SU-DHL-6 (cell line): ENCODE data around the gene CCNF.

ENCODE experiments used
- H2AFZ ChIP-seq: fragments of 200-600 bp; sonication (generic); 2 replicates; pipeline ENCODE4 v1.6.1; 2014; ENCODE audit warnings: low read depth, mild to moderate bottlenecking, moderate library complexity, mixed read lengths, antibody characterized with exemption, low read length; ENCODE audit not compliant: severe bottlenecking
- H3F3A ChIP-seq: fragments of 200-600 bp; shearing (Covaris generic); 2 replicates; pipeline ENCODE4 v1.6.0; 2016; ENCODE audit warnings: antibody characterized with exemption, mild to moderate bottlenecking; ENCODE audit not compliant: insufficient read depth
- H3K27ac ChIP-seq: fragments of 200-600 bp; sonication (generic); 2 replicates; pipeline ENCODE4 v1.5.1; 2016; ENCODE audit warnings: low read depth, mild to moderate bottlenecking, low read length, moderate library complexity, mixed read lengths
- H3K27me3 ChIP-seq: fragments of 200-600 bp; sonication (generic), shearing (Covaris generic); 2 replicates; pipeline ENCODE4 v1.6.0; 2014; ENCODE audit warnings: mild to moderate bottlenecking, low read length
- H3K36me3 ChIP-seq: fragments of 200-600 bp; sonication (generic); 2 replicates; pipeline ENCODE4 v1.6.1; 2014; ENCODE audit warnings: mild to moderate bottlenecking, low read length, mixed read lengths
- H3K4me2 ChIP-seq: fragments of 300-600, 200-600 bp; shearing (Covaris generic), sonication (generic); 2 replicates; pipeline ENCODE4 v1.6.0; 2014; ENCODE audit warnings: low read length, low read depth, mild to moderate bottlenecking; ENCODE audit not compliant: poor library complexity, severe bottlenecking
- H3K4me3 ChIP-seq: fragments of 200-600 bp; sonication (generic); 2 replicates; pipeline ENCODE4 v1.5.1; 2014; ENCODE audit warnings: antibody characterized with exemption, low read length, mild to moderate bottlenecking, mixed read lengths; ENCODE audit not compliant: insufficient read depth, poor library complexity, severe bottlenecking
- H3K79me2 ChIP-seq: fragments of 200-600 bp; sonication (generic); 2 replicates; pipeline ENCODE4 v1.6.1; 2014; ENCODE audit warnings: mild to moderate bottlenecking, low read length, moderate library complexity; ENCODE audit not compliant: insufficient read depth
- H3K9ac ChIP-seq: fragments of 200-600 bp; sonication (generic); 2 replicates; pipeline ENCODE4 v1.7.0; 2014; ENCODE audit warnings: mild to moderate bottlenecking, low read length
- H3K9me2 ChIP-seq: fragments of 200-600 bp; sonication (generic); replicated peaks from 2 replicates; pipeline ENCODE4 v1.6.1; 2014; ENCODE audit warnings: low read length; ENCODE audit not compliant: insufficient read depth
- H3K9me3 ChIP-seq: fragments of 200-600 bp; sonication (generic); 2 replicates; pipeline ENCODE4 v1.6.1; 2014; ENCODE audit warnings: low read length, mixed read lengths; ENCODE audit not compliant: insufficient read depth
- H4K20me1 ChIP-seq: fragments of 200-600 bp; sonication (generic); 2 replicates; pipeline ENCODE4 v1.6.1; 2014; ENCODE audit warnings: low read depth, mild to moderate bottlenecking, antibody characterized with exemption, low read length, moderate library complexity, mixed read lengths
- EZH2phosphoT487 ChIP-seq: fragments of 200-600 bp; sonication (generic), shearing (Covaris generic); conservative IDR thresholded peaks from 2 replicates; pipeline ENCODE4 v1.6.1; 2018; ENCODE audit warnings: mild to moderate bottlenecking, antibody characterized with exemption, low read length, moderate library complexity, mixed read lengths
- TF ChIP-seq, protein P1 (sequence below): fragments of 200-600 bp; sonication (generic); IDR thresholded peaks from one replicate; pipeline ENCODE4 v1.5.1; 2017; ENCODE audit warnings: antibody characterized with exemption, mild to moderate bottlenecking, low read length, moderate library complexity; ENCODE audit not compliant: insufficient read depth, poor library complexity, severe bottlenecking

Gene CCNF

DNA sequence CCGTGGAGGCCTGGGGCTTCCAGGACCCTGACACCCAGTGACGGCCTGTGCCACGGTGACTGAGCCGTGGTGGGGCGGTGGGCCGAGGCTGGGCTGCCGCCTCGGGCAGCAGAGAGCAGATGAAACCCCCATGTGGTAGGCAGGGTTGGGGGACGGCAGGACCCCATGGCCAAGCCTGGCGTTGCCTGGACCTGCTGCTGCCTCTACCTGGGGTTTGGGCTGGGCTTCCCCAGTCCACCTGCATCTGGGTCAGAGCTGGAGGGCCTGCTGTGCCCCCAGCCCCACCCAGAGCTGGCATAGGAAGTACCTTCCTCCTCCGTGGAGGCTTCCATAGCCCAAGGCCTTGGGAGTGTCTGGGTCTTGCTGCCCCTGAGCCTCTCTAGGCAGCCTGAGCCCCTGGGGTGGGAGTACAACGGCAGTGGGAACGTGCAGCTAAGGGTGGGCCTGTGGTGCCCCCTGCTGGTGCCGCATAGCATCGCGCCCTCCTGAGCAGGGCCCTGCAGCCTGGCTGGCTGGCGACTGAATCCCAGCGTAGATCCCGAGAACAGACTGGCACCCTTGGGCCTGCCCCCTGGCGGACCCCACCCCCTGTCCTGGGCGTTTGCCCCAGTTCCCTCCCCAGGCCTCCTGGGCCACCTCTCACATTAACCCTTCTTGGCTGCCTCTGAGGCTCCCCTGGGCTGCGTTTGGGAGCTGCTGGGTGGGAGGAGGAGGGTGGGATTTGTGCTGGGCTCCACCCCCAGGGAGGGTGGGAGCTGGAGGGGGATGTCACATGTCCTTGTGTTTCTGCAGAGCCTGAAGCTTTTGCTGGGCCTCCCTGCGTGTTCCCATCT is 71.9 kb downstream of the CCNF start:
- H3K4me2 ChIP-seq: no peak overlapping the region
- no peak overlapping the region for H3K9ac ChIP-seq
- no peaks in the 10 kb centered on the region for H3K36me3 ChIP-seq

GRCh38 chr16:2501946-2502895 is 73.0 kb downstream of the CCNF start:
- Histone ChIP-seq H4K20me1 (no peaks in the 10 kb centered on the region), H3K27ac (no peak overlapping the region), H3K27me3 (no peaks in the 10 kb centered on the region), H2AFZ (no peak overlapping the region), H3F3A (peaks cover 2% of the 10 kb centered on the region; the same call in 1 of the 2 replicates), H3K4me2 (no peak overlapping the region), H3K4me3 (no peak overlapping the region), H3K9ac (no peak overlapping the region), H3K36me3 (no peaks in the 10 kb centered on the region), H3K9me3 (no peaks in the 10 kb centered on the region), H3K79me2 (no peaks in the 10 kb centered on the region), H3K9me2 (no peaks in the 10 kb centered on the region)
- TF ChIP-seq EZH2phosphoT487: no peak
- TF ChIP-seq, protein P1, sequence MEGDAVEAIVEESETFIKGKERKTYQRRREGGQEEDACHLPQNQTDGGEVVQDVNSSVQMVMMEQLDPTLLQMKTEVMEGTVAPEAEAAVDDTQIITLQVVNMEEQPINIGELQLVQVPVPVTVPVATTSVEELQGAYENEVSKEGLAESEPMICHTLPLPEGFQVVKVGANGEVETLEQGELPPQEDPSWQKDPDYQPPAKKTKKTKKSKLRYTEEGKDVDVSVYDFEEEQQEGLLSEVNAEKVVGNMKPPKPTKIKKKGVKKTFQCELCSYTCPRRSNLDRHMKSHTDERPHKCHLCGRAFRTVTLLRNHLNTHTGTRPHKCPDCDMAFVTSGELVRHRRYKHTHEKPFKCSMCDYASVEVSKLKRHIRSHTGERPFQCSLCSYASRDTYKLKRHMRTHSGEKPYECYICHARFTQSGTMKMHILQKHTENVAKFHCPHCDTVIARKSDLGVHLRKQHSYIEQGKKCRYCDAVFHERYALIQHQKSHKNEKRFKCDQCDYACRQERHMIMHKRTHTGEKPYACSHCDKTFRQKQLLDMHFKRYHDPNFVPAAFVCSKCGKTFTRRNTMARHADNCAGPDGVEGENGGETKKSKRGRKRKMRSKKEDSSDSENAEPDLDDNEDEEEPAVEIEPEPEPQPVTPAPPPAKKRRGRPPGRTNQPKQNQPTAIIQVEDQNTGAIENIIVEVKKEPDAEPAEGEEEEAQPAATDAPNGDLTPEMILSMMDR: no peak

More for the DNA sequence above, 71.9 kb downstream of the CCNF start:
- Histone ChIP-seq H3K79me2 (no peaks in the 10 kb centered on the region), H2AFZ (no peak overlapping the region), H4K20me1 (no peaks in the 10 kb centered on the region), H3K4me3 (no peak overlapping the region), H3K27ac (no peak overlapping the region), H3K9me2 (no peaks in the 10 kb centered on the region), H3K27me3 (no peaks in the 10 kb centered on the region), H3K9me3 (no peaks in the 10 kb centered on the region), H3F3A (peaks cover 2% of the 10 kb centered on the region; the same call in 1 of the 2 replicates)
- TF ChIP-seq, protein P1: peak; percentile 87
- TF ChIP-seq EZH2phosphoT487: no peak

- Histone ChIP-seq H3K9me2 (no peaks in the 10 kb centered on the region), H3K27ac (no peak overlapping the region), H3K4me2 (no peak overlapping the region), H3K9ac (no peak overlapping the region), H3K36me3 (no peaks in the 10 kb centered on the region), H3K4me3 (no peak overlapping the region), H4K20me1 (no peaks in the 10 kb centered on the region), H3K9me3 (no peaks in the 10 kb centered on the region), H3K79me2 (no peaks in the 10 kb centered on the region), H3F3A (peaks cover 2% of the 10 kb centered on the region; the same call in 1 of the 2 replicates), H2AFZ (no peak overlapping the region), H3K27me3 (no peaks in the 10 kb centered on the region)
- no peak for TF ChIP-seq EZH2phosphoT487
- TF ChIP-seq, protein P1: no peak
Observed at GRCh38 chr16:2505695-2506094, 76.4 kb downstream of the CCNF start.
